Endothelial cell (in vitro differentiated cells): ENCODE results near the gene ARHGAP26. TPM values are rescaled to one million over a fixed set of nuclear protein-coding genes. Genes with fewer than 3 reads are reported as not detected.

ENCODE experiments used
- DNase-seq: peaks from one replicate; pipeline ENCODE4 v3.0.0; 2021; ENCODE audit warnings: low spot score
- H3K27ac Mint-ChIP-seq: one replicate; pipeline ENCODE4 v1.8.0; 2021; ENCODE audit warnings: mixed read lengths, inconsistent platforms; ENCODE audit not compliant: unreplicated experiment
- H3K27me3 Mint-ChIP-seq: one replicate; pipeline ENCODE4 v1.8.0; 2021; ENCODE audit warnings: mild to moderate bottlenecking, moderate library complexity, mixed read lengths, inconsistent platforms; ENCODE audit not compliant: unreplicated experiment
- H3K36me3 Mint-ChIP-seq: one replicate; pipeline ENCODE4 v1.8.0; 2021; ENCODE audit warnings: mild to moderate bottlenecking, low read depth, mixed read lengths, inconsistent platforms; ENCODE audit not compliant: unreplicated experiment
- H3K4me1 Mint-ChIP-seq: one replicate; pipeline ENCODE4 v1.8.0; 2021; ENCODE audit warnings: mild to moderate bottlenecking, mixed read lengths, inconsistent platforms; ENCODE audit not compliant: unreplicated experiment
- H3K4me3 Mint-ChIP-seq: one replicate; pipeline ENCODE4 v1.8.0; 2021; ENCODE audit warnings: mild to moderate bottlenecking, mixed read lengths, inconsistent platforms; ENCODE audit not compliant: unreplicated experiment
- H3K9me3 Mint-ChIP-seq: one replicate; pipeline ENCODE4 v1.8.0; 2021; ENCODE audit warnings: mixed read lengths, inconsistent platforms; ENCODE audit not compliant: unreplicated experiment
- CTCF ChIP-seq: fragments of 200-600 bp; sonication (generic); IDR thresholded peaks from one replicate; pipeline ENCODE4 v1.5.0; 2021; ENCODE audit warnings: antibody characterized with exemption; ENCODE audit not compliant: unreplicated experiment
- total RNA-seq: library from RNA; stranded (reverse); fragmentation: NEBNext Ultra II Directional; extraction: Animal tissue kit (Norgen Biotek cat#: 25700); gene quantifications from one replicate; pipeline ENCODE4 v1.2.1, GENCODE V29; 2021; ENCODE audit not compliant: unreplicated experiment

ARHGAP26 gene
- total RNA-seq, 1 donor from 2014 or later = 81.5 TPM

DNA sequence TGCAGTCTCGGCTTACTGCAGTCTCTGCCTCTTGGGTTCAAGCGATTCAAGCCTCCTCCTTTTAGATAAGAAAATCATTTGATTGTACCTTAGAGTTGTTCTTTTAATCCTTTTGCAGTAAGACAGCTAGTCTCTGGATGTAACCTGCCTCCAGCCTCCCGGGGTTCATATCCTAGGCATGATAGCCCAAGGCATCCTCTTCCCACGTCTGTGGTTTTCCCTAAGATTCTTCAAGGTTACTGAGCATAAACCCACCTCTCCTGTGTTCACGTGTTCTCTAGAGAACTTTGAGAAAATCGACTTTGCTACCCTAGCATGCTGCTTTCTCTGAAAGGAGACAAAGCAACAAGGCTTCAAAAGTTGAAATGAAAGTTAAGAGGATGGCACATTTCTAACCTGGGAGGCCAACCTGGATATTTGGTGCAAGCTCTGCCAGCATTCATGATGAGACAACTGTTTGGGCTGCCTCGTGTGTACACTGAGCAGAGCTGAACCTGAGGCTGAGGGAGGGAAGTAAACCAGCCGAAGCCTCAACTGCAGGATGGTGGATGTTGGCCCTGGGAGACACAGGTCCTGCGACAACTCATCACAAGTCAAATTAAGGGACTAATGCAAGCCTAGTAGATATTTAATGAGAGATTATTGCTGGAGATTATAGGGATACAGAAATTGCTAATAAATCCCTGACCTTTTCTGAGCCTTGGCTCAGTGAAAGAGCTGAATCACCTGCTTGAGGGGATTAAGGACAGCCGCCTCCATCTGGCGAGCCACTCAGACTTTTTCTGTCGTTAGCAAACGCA is 261.8 kb downstream of the ARHGAP26 start:
- Mint-ChIP-seq H3K4me3 (no peak overlapping the region), H3K27ac (no peak overlapping the region), H3K36me3 (peaks cover 14% of the 10 kb centered on the region), H3K9me3 (no peaks in the 10 kb centered on the region), H3K27me3 (peaks cover 3% of the 10 kb centered on the region), H3K4me1 (peaks cover 13% of the 10 kb centered on the region)
- DNase-seq = no peak
- no peak for TF ChIP-seq CTCF

DNA sequence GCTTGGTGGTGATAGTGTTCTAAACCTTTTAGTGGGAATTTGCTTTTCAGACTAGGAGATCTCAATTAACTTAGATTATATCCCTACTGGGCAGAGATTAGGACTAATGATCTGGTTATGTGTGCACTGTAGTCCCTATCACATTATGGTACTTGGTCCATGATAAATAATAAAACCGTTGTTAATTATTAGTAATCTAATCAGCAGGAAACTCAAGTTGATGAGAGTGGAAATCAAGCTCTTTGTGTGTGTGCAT is 262.3 kb downstream of the ARHGAP26 start:
- peaks cover 17% of the 10 kb centered on the region for H3K4me1 Mint-ChIP-seq
- no peak overlapping the region for H3K27ac Mint-ChIP-seq
- peaks cover 3% of the 10 kb centered on the region for H3K27me3 Mint-ChIP-seq
- DNase-seq = no peak
- no peaks in the 10 kb centered on the region for H3K9me3 Mint-ChIP-seq
- TF ChIP-seq CTCF = no peak
- H3K36me3 Mint-ChIP-seq = peaks cover 14% of the 10 kb centered on the region
- H3K4me3 Mint-ChIP-seq = no peak overlapping the region

- TF ChIP-seq CTCF = no peak
- Mint-ChIP-seq H3K27ac (no peak overlapping the region), H3K4me3 (no peak overlapping the region), H3K36me3 (peaks cover 14% of the 10 kb centered on the region), H3K9me3 (no peaks in the 10 kb centered on the region), H3K4me1 (peaks cover 24% of the 10 kb centered on the region), H3K27me3 (peaks cover 3% of the 10 kb centered on the region)
- no peak for DNase-seq
These were observed 263.5 kb downstream of the ARHGAP26 start for GRCh38 chr5:143033535-143034250.

DNA sequence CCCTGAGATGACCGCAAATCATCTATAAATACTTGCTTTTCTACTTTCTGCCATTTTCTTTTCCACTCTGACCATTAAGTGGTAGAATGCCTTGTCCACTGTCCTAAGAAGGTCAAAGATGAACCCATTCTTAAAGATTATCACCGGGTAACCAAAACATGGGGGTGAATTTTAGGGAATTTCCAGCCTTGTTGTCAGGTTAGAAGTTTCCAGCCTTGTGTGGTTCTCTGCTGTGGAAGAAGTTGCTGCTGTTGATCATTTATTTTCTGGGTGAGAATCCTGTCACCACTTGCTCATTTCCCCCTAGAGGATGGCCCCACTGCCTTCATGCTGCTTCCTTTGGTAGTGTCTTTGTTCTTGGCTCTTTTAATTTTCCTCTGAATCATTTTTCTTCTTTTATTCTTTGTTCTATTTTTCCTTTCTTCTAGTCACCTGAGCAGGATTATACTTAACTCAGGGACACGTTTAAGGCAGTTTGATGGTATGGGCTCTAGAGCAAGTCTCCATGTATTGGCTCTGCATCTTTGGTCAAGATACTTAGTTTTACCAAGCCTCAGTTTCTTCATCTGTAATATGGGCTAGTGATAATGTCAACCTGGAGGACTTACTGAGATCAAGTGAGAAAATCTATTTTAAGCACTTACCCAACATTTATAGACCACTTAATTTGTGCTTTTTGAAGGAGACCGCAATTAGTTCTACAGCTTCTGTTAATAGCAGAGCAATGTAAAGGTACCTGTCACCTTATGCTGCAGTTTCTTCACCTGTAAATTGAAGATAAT is 266.2 kb downstream of the ARHGAP26 start:
- no peak for DNase-seq
- Mint-ChIP-seq H3K4me1 (peaks cover 19% of the 10 kb centered on the region), H3K36me3 (peaks cover 8% of the 10 kb centered on the region), H3K27me3 (peaks cover 2% of the 10 kb centered on the region), H3K27ac (no peak overlapping the region), H3K4me3 (peak overlapping the region; percentile 34), H3K9me3 (no peaks in the 10 kb centered on the region)
- no peak for TF ChIP-seq CTCF
